Ectodermal cell (in vitro differentiated cells): Measurements from ENCODE around the gene CSTPP1.
A peak's percentile ranks its signal among the peaks of the same experiment; 100 is the strongest.

Experiments
- H3K27ac ChIP-seq: 2 replicates; pipeline ENCODE4 v1.7.0; 2013; ENCODE audit warnings: mild to moderate bottlenecking, low read depth, low read length; ENCODE audit not compliant: insufficient read depth, poor library complexity, severe bottlenecking
- H3K27me3 ChIP-seq: 2 replicates; pipeline ENCODE4 v1.7.0; 2013; ENCODE audit warnings: mild to moderate bottlenecking, low read length; ENCODE audit not compliant: insufficient read depth, control insufficient read depth, poor library complexity, severe bottlenecking
- H3K36me3 ChIP-seq: one replicate; pipeline ENCODE4 v1.7.0; 2013; ENCODE audit warnings: low read length; ENCODE audit not compliant: control insufficient read depth, insufficient read depth
- H3K4me1 ChIP-seq: one replicate; pipeline ENCODE4 v1.7.0; 2013; ENCODE audit warnings: low read length; ENCODE audit not compliant: control insufficient read depth, insufficient read depth
- H3K4me3 ChIP-seq: 2 replicates; pipeline ENCODE4 v1.7.0; 2013; ENCODE audit warnings: low read depth, low read length, control low read depth; ENCODE audit not compliant: insufficient read depth
- H3K9me3 ChIP-seq: 2 replicates; pipeline ENCODE4 v1.7.0; 2013; ENCODE audit warnings: mild to moderate bottlenecking, low read length, moderate library complexity; ENCODE audit not compliant: control insufficient read depth
- WGBS, 2 experiments: methylation state at CpG; one replicate each; pipeline ENCODE4 v1.1.7; 2013; ENCODE audit warnings: missing lambda C conversion rate in 2 of 2; 5-methylcytosine and 5-hydroxymethylcytosine counted together

The CSTPP1 gene

GRCh38 chr11:47160753-47161133, 224.2 kb downstream of the CSTPP1 start:
- Histone ChIP-seq H3K36me3 (peaks cover 12% of the 10 kb centered on the region), H3K4me3 (no peak overlapping the region), H3K27me3 (no peaks in the 10 kb centered on the region), H3K4me1 (peaks cover 5% of the 10 kb centered on the region), H3K27ac (peak overlapping the region; percentile 26), H3K9me3 (no peaks in the 10 kb centered on the region)
- WGBS, 2 experiments, result 95% methylated on average over 5 of the region's 5 CpGs

- Histone ChIP-seq H3K4me1 (peaks cover 5% of the 10 kb centered on the region), H3K36me3 (peaks cover 18% of the 10 kb centered on the region), H3K27me3 (no peaks in the 10 kb centered on the region), H3K4me3 (no peak overlapping the region), H3K9me3 (no peaks in the 10 kb centered on the region), H3K27ac (peak overlapping the region; percentile 38)
- WGBS, 2 experiments, result 61 to 65% methylated on average over 14 of the region's 14 CpGs
These were observed 224.7 kb downstream of the CSTPP1 start for GRCh38 chr11:47161134-47161854.

DNA sequence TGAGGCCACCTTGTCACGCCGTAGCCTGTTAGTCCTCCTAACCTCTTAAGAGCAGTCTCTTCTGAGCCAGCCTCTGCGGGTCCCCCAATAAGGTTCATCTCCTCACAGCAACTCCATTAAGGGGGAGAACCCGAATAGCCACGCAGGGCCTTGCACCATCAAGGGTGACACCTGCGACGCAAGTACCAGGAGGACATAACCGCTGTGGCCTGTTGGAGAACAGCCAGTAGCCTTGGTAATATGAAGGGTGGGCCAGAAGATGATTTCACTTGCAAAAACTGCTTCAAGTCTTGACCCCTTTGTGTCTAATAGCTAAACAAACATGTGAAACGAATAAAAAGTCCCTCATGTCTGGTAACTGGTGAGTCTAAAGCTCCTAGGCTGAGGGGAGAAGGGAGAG, 225.3 kb downstream of the CSTPP1 start:
- no peaks in the 10 kb centered on the region for H3K27me3 ChIP-seq
- WGBS, 2 experiments, result 90 to 91% methylated on average over 9 of the region's 9 CpGs
- H3K27ac ChIP-seq, result no peak overlapping the region
- H3K4me1 ChIP-seq, result peaks cover 5% of the 10 kb centered on the region
- H3K36me3 ChIP-seq, result peaks cover 21% of the 10 kb centered on the region
- no peak overlapping the region for H3K4me3 ChIP-seq
- no peaks in the 10 kb centered on the region for H3K9me3 ChIP-seq

DNA sequence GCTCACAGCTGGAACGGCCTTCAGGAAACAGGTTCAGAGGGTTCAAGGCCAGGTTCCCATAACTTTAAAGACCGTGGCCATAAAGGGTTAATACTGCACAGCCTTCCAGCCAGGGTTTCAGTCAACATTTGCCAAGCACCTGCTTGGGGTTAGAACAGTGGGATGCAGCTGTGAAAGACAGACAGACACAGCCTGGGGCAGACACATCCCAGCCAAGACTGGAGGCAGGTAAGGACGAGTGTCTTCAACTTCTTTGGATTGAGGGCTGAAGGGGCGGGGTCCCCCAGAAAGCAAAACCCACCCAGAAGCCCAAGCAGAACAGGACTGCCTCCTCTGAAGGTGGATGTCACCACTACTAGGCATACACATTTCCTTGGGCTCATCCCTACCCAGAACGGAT, 225.9 kb downstream of the CSTPP1 start:
- H3K36me3 ChIP-seq, result peaks cover 25% of the 10 kb centered on the region
- H3K27ac ChIP-seq, result no peak overlapping the region
- no peak overlapping the region for H3K4me3 ChIP-seq
- WGBS, 2 experiments, result 83 to 88% methylated on average over 5 of the region's 5 CpGs
- peaks cover 5% of the 10 kb centered on the region for H3K4me1 ChIP-seq
- H3K27me3 ChIP-seq, result no peaks in the 10 kb centered on the region
- H3K9me3 ChIP-seq, result no peaks in the 10 kb centered on the region

- 77 to 83% methylated on average over 3 of the region's 3 CpGs for WGBS, 2 experiments
- peaks cover 32% of the 10 kb centered on the region for H3K36me3 ChIP-seq
- no peaks in the 10 kb centered on the region for H3K9me3 ChIP-seq
- H3K27me3 ChIP-seq, result no peaks in the 10 kb centered on the region
- H3K4me3 ChIP-seq, result no peak overlapping the region
- H3K4me1 ChIP-seq, result no peaks in the 10 kb centered on the region
- H3K27ac ChIP-seq, result no peak overlapping the region
These were observed 226.6 kb downstream of the CSTPP1 start for GRCh38 chr11:47163193-47163592.

DNA sequence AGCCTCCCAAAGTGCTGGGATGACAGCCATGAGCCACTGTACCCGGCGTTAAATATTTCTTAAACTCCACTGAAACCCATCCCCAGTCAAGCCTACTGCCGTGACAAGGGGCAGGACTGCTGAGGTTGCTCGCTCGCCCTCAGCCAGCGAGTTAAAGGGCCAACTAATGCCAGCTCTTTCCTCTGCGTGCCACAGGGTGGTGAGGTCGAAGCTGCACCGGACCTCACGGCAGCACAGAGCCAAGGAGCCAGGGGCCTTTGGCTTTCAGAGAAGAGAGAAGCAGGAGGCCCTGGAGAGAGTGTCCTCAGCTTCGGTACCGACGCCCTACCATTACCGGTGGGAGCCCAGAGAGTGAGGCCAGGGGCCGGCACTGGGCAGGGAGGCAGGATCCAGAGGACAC, 227.3 kb downstream of the CSTPP1 start:
- H3K9me3 ChIP-seq, result no peaks in the 10 kb centered on the region
- no peak overlapping the region for H3K4me3 ChIP-seq
- peaks cover 32% of the 10 kb centered on the region for H3K36me3 ChIP-seq
- no peak overlapping the region for H3K27ac ChIP-seq
- H3K4me1 ChIP-seq, result no peaks in the 10 kb centered on the region
- 95 to 96% methylated on average over 15 of the region's 15 CpGs for WGBS, 2 experiments
- no peaks in the 10 kb centered on the region for H3K27me3 ChIP-seq

DNA sequence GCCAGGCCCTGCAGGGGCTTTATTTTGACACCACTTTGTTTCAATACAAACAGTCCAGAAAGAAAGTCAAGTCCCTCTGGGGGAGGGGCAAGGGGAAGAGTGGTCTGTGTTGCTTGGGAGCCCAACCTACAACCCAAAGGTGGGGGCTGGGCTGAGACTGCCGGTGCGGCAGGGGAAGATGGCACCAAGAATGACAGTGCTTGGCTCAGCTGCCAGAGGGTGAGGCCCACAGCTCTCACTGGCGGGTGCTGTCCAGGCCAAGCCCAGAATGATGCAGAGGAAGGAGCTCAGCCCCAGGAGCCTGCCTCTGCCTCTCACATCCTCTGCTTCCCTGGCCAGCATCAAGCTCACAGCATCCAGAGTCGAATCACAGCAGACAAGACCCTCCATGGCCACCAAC, 227.8 kb downstream of the CSTPP1 start:
- H3K36me3 ChIP-seq, result peaks cover 32% of the 10 kb centered on the region
- WGBS, 2 experiments, result 93 to 95% methylated on average over 4 of the region's 4 CpGs
- H3K4me3 ChIP-seq, result no peak overlapping the region
- no peaks in the 10 kb centered on the region for H3K9me3 ChIP-seq
- H3K27ac ChIP-seq, result no peak overlapping the region
- no peaks in the 10 kb centered on the region for H3K4me1 ChIP-seq
- H3K27me3 ChIP-seq, result no peaks in the 10 kb centered on the region

- no peaks in the 10 kb centered on the region for H3K27me3 ChIP-seq
- WGBS, 2 experiments, result 93 to 96% methylated on average over 16 of the region's 16 CpGs
- H3K36me3 ChIP-seq, result peaks cover 38% of the 10 kb centered on the region
These were observed 228.8 kb downstream of the CSTPP1 start for GRCh38 chr11:47165253-47165840.

DNA sequence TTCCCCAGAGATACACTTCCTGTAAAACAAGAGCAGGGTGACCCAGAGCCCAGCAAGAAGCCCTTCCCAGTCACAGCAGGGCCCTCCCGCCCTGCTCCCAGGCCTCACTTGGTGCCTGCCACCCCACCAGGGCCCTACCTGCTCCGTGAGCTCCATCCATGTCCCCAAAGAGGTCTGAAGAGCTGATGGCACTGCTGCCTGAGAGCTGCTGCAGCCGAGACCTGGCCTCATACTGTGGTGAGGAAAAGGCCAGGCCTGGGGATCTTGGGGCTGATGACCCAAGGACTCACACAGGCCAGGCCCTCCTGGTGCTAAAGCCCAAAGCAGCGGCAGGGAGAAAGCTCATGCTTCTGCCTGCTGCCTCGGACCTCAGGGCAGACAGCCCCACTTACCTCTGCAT, 229.8 kb downstream of the CSTPP1 start:
- Histone ChIP-seq H3K4me1 (no peaks in the 10 kb centered on the region), H3K4me3 (no peak overlapping the region), H3K9me3 (no peaks in the 10 kb centered on the region), H3K27me3 (no peaks in the 10 kb centered on the region), H3K36me3 (peaks cover 43% of the 10 kb centered on the region), H3K27ac (no peak overlapping the region)
- 95 to 97% methylated on average over 5 of the region's 5 CpGs for WGBS, 2 experiments

More at GRCh38 chr11:47165253-47165840, 228.8 kb downstream of the CSTPP1 start:
- Histone ChIP-seq H3K4me3 (no peak overlapping the region), H3K4me1 (no peaks in the 10 kb centered on the region), H3K9me3 (no peaks in the 10 kb centered on the region), H3K27ac (no peak overlapping the region)

- no peaks in the 10 kb centered on the region for H3K9me3 ChIP-seq
- no peaks in the 10 kb centered on the region for H3K27me3 ChIP-seq
- H3K36me3 ChIP-seq, result peaks cover 60% of the 10 kb centered on the region
- H3K4me3 ChIP-seq, result no peak overlapping the region
- H3K4me1 ChIP-seq, result peaks cover 5% of the 10 kb centered on the region
- WGBS, 2 experiments, result 95% methylated on average over 16 of the region's 16 CpGs
- no peak overlapping the region for H3K27ac ChIP-seq
These were observed 234.7 kb downstream of the CSTPP1 start for GRCh38 chr11:47171061-47171838.
